ENCODE results near the gene ALDH18A1.
A peak's percentile ranks its signal among the peaks of the same experiment; 100 is the strongest.

Gene ALDH18A1

GRCh38 chr10:95656291-95657164 lies at the start of gene ALDH18A1:
Gene ALDH18A1 (minus strand): TSS chr10:95656711. CDS start chr10:95653377, 3,334 bp downstream.
- peak within 1 kb of the TSS; percentile 83 for H3K9ac ChIP-seq (ENCODE audit: low read depth, low read length)
- H3K4me3 ChIP-seq (ENCODE audit: low read depth, low read length) = peak within 1 kb of the TSS; percentile 89
- H3K36me3 ChIP-seq (ENCODE audit: control insufficient read depth, insufficient read depth, low read length) = peaks cover 21% of the 10 kb centered on the region
- peaks cover 6% of the 10 kb centered on the region for H3K4me1 ChIP-seq (ENCODE audit: control insufficient read depth, insufficient read depth, low read length)
- H3K27ac ChIP-seq (ENCODE audit: low read depth, low read length) = peak within 1 kb of the TSS; percentile 44
- H3K9me3 ChIP-seq (ENCODE audit: control insufficient read depth, insufficient read depth, low read length) = no peaks in the 10 kb centered on the region
- H3K27me3 ChIP-seq (ENCODE audit: control insufficient read depth, insufficient read depth, low read length) = no peaks in the 10 kb centered on the region

DNA sequence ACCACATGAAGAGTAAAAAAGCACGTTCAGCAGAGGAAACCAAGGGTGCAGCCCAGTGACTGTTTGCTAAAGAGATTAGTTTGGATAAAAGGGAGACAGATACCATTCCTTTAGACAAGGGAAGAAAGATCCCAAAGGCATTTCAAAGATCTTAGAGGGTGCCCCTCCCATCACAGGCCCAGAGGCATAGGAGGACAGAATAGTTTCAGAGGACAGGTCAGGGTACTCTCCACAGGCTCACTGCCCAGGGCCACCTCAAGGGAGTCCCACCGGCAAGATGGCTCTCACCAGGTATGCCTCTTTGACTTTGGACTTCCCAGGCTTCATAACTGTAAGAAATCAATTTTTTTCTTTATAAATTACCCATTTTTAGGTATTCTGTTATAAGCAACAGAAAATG lies 41.9 kb upstream of the ALDH18A1 start:
- H3K9ac ChIP-seq (ENCODE audit: low read depth, low read length) = no peak overlapping the region
- H3K4me1 ChIP-seq (ENCODE audit: control insufficient read depth, insufficient read depth, low read length) = no peaks in the 10 kb centered on the region
- no peak overlapping the region for H3K27ac ChIP-seq (ENCODE audit: low read depth, low read length)
- H3K36me3 ChIP-seq (ENCODE audit: control insufficient read depth, insufficient read depth, low read length) = no peaks in the 10 kb centered on the region
- 0 out of 2 replicates have a peak, but pooled peaks cover 5% of the 10 kb centered on the region for H3K9me3 ChIP-seq (ENCODE audit: control insufficient read depth, insufficient read depth, low read length)
- no peaks in the 10 kb centered on the region for H3K27me3 ChIP-seq (ENCODE audit: control insufficient read depth, insufficient read depth, low read length)
- H3K4me3 ChIP-seq (ENCODE audit: low read depth, low read length) = no peak overlapping the region

GRCh38 chr10:95697429-95697828 lies 40.9 kb upstream of the ALDH18A1 start:
- Histone ChIP-seq H3K4me3 (ENCODE audit: low read depth, low read length) (no peak overlapping the region), H3K9ac (ENCODE audit: low read depth, low read length) (no peak overlapping the region), H3K4me1 (ENCODE audit: control insufficient read depth, insufficient read depth, low read length) (no peaks in the 10 kb centered on the region), H3K9me3 (ENCODE audit: control insufficient read depth, insufficient read depth, low read length) (0 out of 2 replicates have a peak, but pooled peaks cover 5% of the 10 kb centered on the region), H3K27ac (ENCODE audit: low read depth, low read length) (no peak overlapping the region), H3K27me3 (ENCODE audit: control insufficient read depth, insufficient read depth, low read length) (no peaks in the 10 kb centered on the region), H3K36me3 (ENCODE audit: control insufficient read depth, insufficient read depth, low read length) (no peaks in the 10 kb centered on the region)

- no peak overlapping the region for H3K9ac ChIP-seq (ENCODE audit: low read depth, low read length)
- H3K36me3 ChIP-seq (ENCODE audit: control insufficient read depth, insufficient read depth, low read length) = peaks cover 27% of the 10 kb centered on the region
- no peaks in the 10 kb centered on the region for H3K4me1 ChIP-seq (ENCODE audit: control insufficient read depth, insufficient read depth, low read length)
- no peak overlapping the region for H3K4me3 ChIP-seq (ENCODE audit: low read depth, low read length)
- H3K27ac ChIP-seq (ENCODE audit: low read depth, low read length) = no peak overlapping the region
- H3K27me3 ChIP-seq (ENCODE audit: control insufficient read depth, insufficient read depth, low read length) = no peaks in the 10 kb centered on the region
- 0 out of 2 replicates have a peak, but pooled peaks cover 5% of the 10 kb centered on the region for H3K9me3 ChIP-seq (ENCODE audit: control insufficient read depth, insufficient read depth, low read length)
Observed at GRCh38 chr10:95694665-95695064, 38.2 kb upstream of the ALDH18A1 start.

- Histone ChIP-seq H3K9ac (ENCODE audit: low read depth, low read length) (peak within 1 kb of the TSS; percentile 79), H3K4me1 (ENCODE audit: control insufficient read depth, insufficient read depth, low read length) (no peaks in the 10 kb centered on the region), H3K4me3 (ENCODE audit: low read depth, low read length) (peak within 1 kb of the TSS; percentile 83), H3K36me3 (ENCODE audit: control insufficient read depth, insufficient read depth, low read length) (peaks cover 34% of the 10 kb centered on the region), H3K27me3 (ENCODE audit: control insufficient read depth, insufficient read depth, low read length) (no peaks in the 10 kb centered on the region), H3K9me3 (ENCODE audit: control insufficient read depth, insufficient read depth, low read length) (0 out of 2 replicates have a peak, but pooled peaks cover 3% of the 10 kb centered on the region), H3K27ac (ENCODE audit: low read depth, low read length) (peak within 1 kb of the TSS; percentile 70)
Observed at GRCh38 chr10:95693668-95694534, 37.4 kb upstream of the ALDH18A1 start, which contains the start of gene TCTN3. Gene TCTN3 (minus strand): TSS chr10:95693927. CDS start chr10:95693899, 28 bp downstream.

GRCh38 chr10:95693071-95693667 lies 36.7 kb upstream of the ALDH18A1 start:
- Histone ChIP-seq H3K27ac (ENCODE audit: low read depth, low read length) (peak overlapping the region; percentile 70), H3K4me1 (ENCODE audit: control insufficient read depth, insufficient read depth, low read length) (no peaks in the 10 kb centered on the region), H3K9ac (ENCODE audit: low read depth, low read length) (peak overlapping the region; percentile 79), H3K27me3 (ENCODE audit: control insufficient read depth, insufficient read depth, low read length) (no peaks in the 10 kb centered on the region), H3K9me3 (ENCODE audit: control insufficient read depth, insufficient read depth, low read length) (no peaks in the 10 kb centered on the region), H3K4me3 (ENCODE audit: low read depth, low read length) (peak overlapping the region; percentile 83), H3K36me3 (ENCODE audit: control insufficient read depth, insufficient read depth, low read length) (peaks cover 41% of the 10 kb centered on the region)

DNA sequence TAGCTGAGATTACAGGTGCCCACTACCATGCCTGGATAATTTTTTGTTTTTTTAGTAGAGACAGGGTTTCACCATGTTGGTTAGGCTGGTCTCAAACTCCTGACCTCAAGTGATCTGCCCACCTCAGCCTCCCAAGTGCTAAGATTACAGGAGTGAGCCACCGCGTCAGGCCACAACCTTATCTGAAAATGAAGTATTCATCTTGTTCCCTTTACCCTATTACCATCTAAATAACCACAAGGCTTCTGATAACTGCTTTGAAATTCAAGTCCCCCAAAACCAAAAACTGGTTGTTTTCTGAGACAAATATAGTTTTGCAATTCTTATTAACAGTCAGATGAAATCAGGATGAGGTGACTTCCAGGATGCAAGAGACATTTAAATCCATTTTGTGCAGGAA lies 34.8 kb upstream of the ALDH18A1 start:
- H3K4me3 ChIP-seq (ENCODE audit: low read depth, low read length) = no peak overlapping the region
- no peak overlapping the region for H3K27ac ChIP-seq (ENCODE audit: low read depth, low read length)
- H3K9me3 ChIP-seq (ENCODE audit: control insufficient read depth, insufficient read depth, low read length) = no peaks in the 10 kb centered on the region
- H3K4me1 ChIP-seq (ENCODE audit: control insufficient read depth, insufficient read depth, low read length) = no peaks in the 10 kb centered on the region
- no peak overlapping the region for H3K9ac ChIP-seq (ENCODE audit: low read depth, low read length)
- H3K27me3 ChIP-seq (ENCODE audit: control insufficient read depth, insufficient read depth, low read length) = no peaks in the 10 kb centered on the region
- peaks cover 58% of the 10 kb centered on the region for H3K36me3 ChIP-seq (ENCODE audit: control insufficient read depth, insufficient read depth, low read length)

- H3K27ac ChIP-seq (ENCODE audit: low read depth, low read length) = no peak overlapping the region
- no peaks in the 10 kb centered on the region for H3K4me1 ChIP-seq (ENCODE audit: control insufficient read depth, insufficient read depth, low read length)
- no peaks in the 10 kb centered on the region for H3K27me3 ChIP-seq (ENCODE audit: control insufficient read depth, insufficient read depth, low read length)
- peaks cover 84% of the 10 kb centered on the region for H3K36me3 ChIP-seq (ENCODE audit: control insufficient read depth, insufficient read depth, low read length)
- H3K4me3 ChIP-seq (ENCODE audit: low read depth, low read length) = no peak overlapping the region
- no peak overlapping the region for H3K9ac ChIP-seq (ENCODE audit: low read depth, low read length)
- no peaks in the 10 kb centered on the region for H3K9me3 ChIP-seq (ENCODE audit: control insufficient read depth, insufficient read depth, low read length)
Observed at GRCh38 chr10:95688648-95689047, 32.1 kb upstream of the ALDH18A1 start.

- Histone ChIP-seq H3K9me3 (ENCODE audit: control insufficient read depth, insufficient read depth, low read length) (no peaks in the 10 kb centered on the region), H3K27ac (ENCODE audit: low read depth, low read length) (no peak overlapping the region), H3K36me3 (ENCODE audit: control insufficient read depth, insufficient read depth, low read length) (peaks cover 87% of the 10 kb centered on the region), H3K9ac (ENCODE audit: low read depth, low read length) (no peak overlapping the region), H3K4me1 (ENCODE audit: control insufficient read depth, insufficient read depth, low read length) (no peaks in the 10 kb centered on the region), H3K4me3 (ENCODE audit: low read depth, low read length) (no peak overlapping the region), H3K27me3 (ENCODE audit: control insufficient read depth, insufficient read depth, low read length) (no peaks in the 10 kb centered on the region)
Observed at GRCh38 chr10:95683966-95684365, 27.5 kb upstream of the ALDH18A1 start.

GRCh38 chr10:95675403-95676116 lies 19.0 kb upstream of the ALDH18A1 start:
- Histone ChIP-seq H3K9ac (ENCODE audit: low read depth, low read length) (no peak overlapping the region), H3K4me1 (ENCODE audit: control insufficient read depth, insufficient read depth, low read length) (no peaks in the 10 kb centered on the region), H3K27ac (ENCODE audit: low read depth, low read length) (peak overlapping the region; percentile 50), H3K9me3 (ENCODE audit: control insufficient read depth, insufficient read depth, low read length) (no peaks in the 10 kb centered on the region), H3K27me3 (ENCODE audit: control insufficient read depth, insufficient read depth, low read length) (no peaks in the 10 kb centered on the region), H3K4me3 (ENCODE audit: low read depth, low read length) (no peak overlapping the region), H3K36me3 (ENCODE audit: control insufficient read depth, insufficient read depth, low read length) (peaks cover 55% of the 10 kb centered on the region)
